ENCODE results near the gene ZBTB32.

Gene ZBTB32

DNA sequence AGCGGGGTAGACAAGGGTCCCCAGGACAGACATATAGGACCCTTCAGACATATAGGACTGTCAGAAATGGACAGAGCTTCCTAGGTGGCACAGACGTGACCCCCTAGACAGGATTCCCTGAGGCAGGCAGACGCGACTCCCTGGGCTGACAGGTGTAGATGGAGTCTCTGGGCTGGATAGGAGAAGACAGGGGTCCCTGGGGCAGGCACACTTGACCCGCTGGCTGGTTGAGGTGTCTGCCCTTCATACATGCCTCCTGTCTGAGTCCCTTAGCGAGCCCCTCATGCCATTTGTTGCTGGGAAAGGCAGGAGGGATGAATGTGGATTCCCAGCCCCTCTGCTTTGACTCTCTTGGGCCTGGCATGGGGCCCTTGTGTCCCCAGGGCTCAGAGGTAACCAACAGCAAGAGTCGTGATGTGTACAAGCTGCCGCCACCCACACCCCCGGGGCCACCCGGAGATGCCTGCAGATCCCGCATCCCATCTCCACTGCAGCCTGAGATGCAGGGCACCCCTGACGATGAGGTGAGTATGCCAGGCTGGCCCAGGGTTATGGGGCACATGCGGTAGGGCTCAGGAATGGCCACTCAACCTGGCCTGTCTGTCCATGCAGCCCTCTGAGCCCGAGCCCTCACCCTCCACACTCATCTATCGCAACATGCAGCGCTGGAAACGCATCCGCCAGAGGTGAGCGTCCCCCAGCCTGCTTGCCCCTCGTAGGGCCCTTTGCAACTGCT, 49.4 kb downstream of the ZBTB32 start:
- Histone ChIP-seq H2AFZ (no peak overlapping the region), H3K4me3 (ENCODE audit: low read depth, low read length) (no peak overlapping the region), H3K27ac (no peak overlapping the region), H3K4me2 (ENCODE audit: low read length) (no peak overlapping the region), H3K4me1 (peaks cover 5% of the 10 kb centered on the region), H3K36me3 (ENCODE audit: control insufficient read depth, insufficient read depth, low read length) (no peaks in the 10 kb centered on the region), H3K9ac (no peak overlapping the region), H3K27me3 (ENCODE audit: control insufficient read depth, insufficient read depth, low read length) (no peaks in the 10 kb centered on the region), H3K9me3 (ENCODE audit: control insufficient read depth, low read length) (no peaks in the 10 kb centered on the region), H3K79me2 (peaks cover 2% of the 10 kb centered on the region)
- TF ChIP-seq, protein P1, sequence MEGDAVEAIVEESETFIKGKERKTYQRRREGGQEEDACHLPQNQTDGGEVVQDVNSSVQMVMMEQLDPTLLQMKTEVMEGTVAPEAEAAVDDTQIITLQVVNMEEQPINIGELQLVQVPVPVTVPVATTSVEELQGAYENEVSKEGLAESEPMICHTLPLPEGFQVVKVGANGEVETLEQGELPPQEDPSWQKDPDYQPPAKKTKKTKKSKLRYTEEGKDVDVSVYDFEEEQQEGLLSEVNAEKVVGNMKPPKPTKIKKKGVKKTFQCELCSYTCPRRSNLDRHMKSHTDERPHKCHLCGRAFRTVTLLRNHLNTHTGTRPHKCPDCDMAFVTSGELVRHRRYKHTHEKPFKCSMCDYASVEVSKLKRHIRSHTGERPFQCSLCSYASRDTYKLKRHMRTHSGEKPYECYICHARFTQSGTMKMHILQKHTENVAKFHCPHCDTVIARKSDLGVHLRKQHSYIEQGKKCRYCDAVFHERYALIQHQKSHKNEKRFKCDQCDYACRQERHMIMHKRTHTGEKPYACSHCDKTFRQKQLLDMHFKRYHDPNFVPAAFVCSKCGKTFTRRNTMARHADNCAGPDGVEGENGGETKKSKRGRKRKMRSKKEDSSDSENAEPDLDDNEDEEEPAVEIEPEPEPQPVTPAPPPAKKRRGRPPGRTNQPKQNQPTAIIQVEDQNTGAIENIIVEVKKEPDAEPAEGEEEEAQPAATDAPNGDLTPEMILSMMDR (IDR thresholded peaks at IDR 0.05) = no peak

DNA sequence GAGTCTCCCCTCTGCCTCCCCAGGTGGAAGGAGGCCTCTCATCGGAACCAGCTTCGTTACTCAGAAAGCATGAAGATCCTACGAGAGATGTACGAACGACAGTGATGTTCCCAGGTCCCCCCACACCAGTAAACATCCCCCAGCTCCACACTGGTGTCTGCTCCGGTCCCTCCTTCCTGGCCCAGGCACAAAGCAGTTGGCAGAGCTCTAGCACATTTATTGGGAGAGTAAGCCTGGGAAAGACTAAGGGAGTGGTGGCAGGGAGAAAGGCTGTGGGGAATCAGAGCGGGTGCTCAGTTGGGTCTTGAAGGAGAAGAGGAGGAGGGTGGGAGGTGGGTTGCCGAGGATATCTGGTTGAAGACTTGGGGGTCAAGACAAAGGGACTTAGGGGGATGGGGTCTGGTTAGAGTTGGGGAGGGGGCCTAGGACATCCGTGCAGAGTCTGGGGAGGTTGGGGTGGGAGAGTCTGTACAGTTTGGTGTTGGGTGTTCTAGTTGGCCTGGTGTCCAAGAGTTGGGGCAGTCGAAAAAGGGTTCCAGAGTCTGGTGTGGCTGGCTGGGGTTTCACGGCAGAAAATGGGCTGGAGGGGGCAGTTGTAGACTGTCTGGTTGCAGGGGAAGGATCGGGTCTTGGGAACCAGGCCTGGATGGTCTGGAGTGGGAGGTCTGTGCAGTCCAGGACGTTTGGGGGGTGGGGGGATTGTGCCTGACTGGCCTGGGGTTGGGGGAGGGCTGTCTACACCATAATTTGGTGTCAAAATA, 50.2 kb downstream of the ZBTB32 start:
- no peak overlapping the region for H3K9ac ChIP-seq
- H2AFZ ChIP-seq = no peak overlapping the region
- TF ChIP-seq, protein P1 (IDR thresholded peaks at IDR 0.05) = no peak
- H3K36me3 ChIP-seq (ENCODE audit: control insufficient read depth, insufficient read depth, low read length) = no peaks in the 10 kb centered on the region
- peaks cover 10% of the 10 kb centered on the region for H3K4me1 ChIP-seq
- H3K27ac ChIP-seq = no peak overlapping the region
- H3K4me3 ChIP-seq (ENCODE audit: low read depth, low read length) = no peak overlapping the region
- H3K27me3 ChIP-seq (ENCODE audit: control insufficient read depth, insufficient read depth, low read length) = no peaks in the 10 kb centered on the region
- no peaks in the 10 kb centered on the region for H3K9me3 ChIP-seq (ENCODE audit: control insufficient read depth, low read length)
- peaks cover 7% of the 10 kb centered on the region for H3K79me2 ChIP-seq
- H3K4me2 ChIP-seq (ENCODE audit: low read length) = no peak overlapping the region

DNA sequence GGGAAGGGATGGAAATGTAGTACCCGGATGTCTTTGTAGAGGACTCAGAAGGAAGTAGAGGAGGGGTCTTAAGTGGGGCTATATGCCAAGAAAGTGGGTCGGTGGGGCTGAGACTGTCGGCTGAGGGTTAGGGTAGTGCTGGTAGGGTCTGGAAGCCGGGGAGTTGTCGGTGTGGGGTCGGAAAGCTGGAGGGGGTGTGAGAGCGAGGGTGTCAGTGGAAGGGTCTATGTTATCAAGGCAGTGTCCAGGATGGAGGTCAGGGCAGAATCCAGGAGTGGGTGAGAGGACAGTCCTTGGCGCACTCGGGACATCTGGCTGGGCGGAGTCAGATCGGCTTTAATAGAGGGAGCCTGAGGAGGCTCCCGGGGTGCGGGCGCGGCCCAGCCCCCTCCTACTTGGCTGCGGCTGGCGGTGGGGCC, 50.8 kb downstream of the ZBTB32 start:
- Histone ChIP-seq H3K4me1 (peaks cover 10% of the 10 kb centered on the region), H3K27me3 (ENCODE audit: control insufficient read depth, insufficient read depth, low read length) (no peaks in the 10 kb centered on the region), H3K36me3 (ENCODE audit: control insufficient read depth, insufficient read depth, low read length) (no peaks in the 10 kb centered on the region), H3K27ac (no peak overlapping the region), H2AFZ (no peak overlapping the region), H3K4me2 (ENCODE audit: low read length) (no peak overlapping the region), H3K9me3 (ENCODE audit: control insufficient read depth, low read length) (no peaks in the 10 kb centered on the region), H3K9ac (no peak overlapping the region), H3K79me2 (peaks cover 10% of the 10 kb centered on the region), H3K4me3 (ENCODE audit: low read depth, low read length) (no peak overlapping the region)
- TF ChIP-seq, protein P1 (IDR thresholded peaks at IDR 0.05) = no peak

GRCh38 chr19:35755550-35756376, 51.4 kb downstream of the ZBTB32 start:
- H3K4me2 ChIP-seq (ENCODE audit: low read length) = no peak overlapping the region
- no peaks in the 10 kb centered on the region for H3K36me3 ChIP-seq (ENCODE audit: control insufficient read depth, insufficient read depth, low read length)
- H3K27ac ChIP-seq = peak overlapping the region; percentile 11
- H3K4me1 ChIP-seq = peaks cover 10% of the 10 kb centered on the region
- H3K27me3 ChIP-seq (ENCODE audit: control insufficient read depth, insufficient read depth, low read length) = no peaks in the 10 kb centered on the region
- H3K9me3 ChIP-seq (ENCODE audit: control insufficient read depth, low read length) = no peaks in the 10 kb centered on the region
- peaks cover 10% of the 10 kb centered on the region for H3K79me2 ChIP-seq
- TF ChIP-seq, protein P1 (IDR thresholded peaks at IDR 0.05) = no peak
- no peak overlapping the region for H3K9ac ChIP-seq
- no peak overlapping the region for H2AFZ ChIP-seq
- no peak overlapping the region for H3K4me3 ChIP-seq (ENCODE audit: low read depth, low read length)
